Retinal pigment epithelial cell (primary cell): ENCODE measurements around the gene ANTXRL.
"Not testable (repeated sequence)": the region's sequence is repeated elsewhere in the genome, so short reads cannot be mapped to it uniquely, and the experiment has no call there.

Source experiments
- DNase-seq: peaks from one replicate; pipeline ENCODE4 v3.0.0-alpha.2; 2010; ENCODE audit warnings: low read depth
- H3K4me3 ChIP-seq: 2 replicates; pipeline ENCODE4 v1.5.1; 2011; ENCODE audit warnings: mild to moderate bottlenecking, low read length, control low read depth, moderate library complexity
- CTCF ChIP-seq: conservative IDR thresholded peaks from 2 replicates; pipeline ENCODE4 v1.5.1; 2011; ENCODE audit warnings: low read depth, low read length, control low read depth, inconsistent platforms

The ANTXRL gene

GRCh38 chr10:46328853-46329689 is 42.3 kb downstream of the ANTXRL start:
- DNase-seq = no peak
- H3K4me3 ChIP-seq = no peak overlapping the region
- no peak for TF ChIP-seq CTCF

- no peak overlapping the region for H3K4me3 ChIP-seq
- no peak for TF ChIP-seq CTCF
- no peak for DNase-seq
Observed at GRCh38 chr10:46329690-46330016, 42.9 kb downstream of the ANTXRL start.

- no peak overlapping the region for H3K4me3 ChIP-seq
- DNase-seq = no peak
- no peak for TF ChIP-seq CTCF
Observed at GRCh38 chr10:46330894-46331293, 44.1 kb downstream of the ANTXRL start.

GRCh38 chr10:46365484-46365883 is 78.7 kb downstream of the ANTXRL start:
- DNase-seq, H3K4me3 ChIP-seq: not testable (repeated sequence)

DNA sequence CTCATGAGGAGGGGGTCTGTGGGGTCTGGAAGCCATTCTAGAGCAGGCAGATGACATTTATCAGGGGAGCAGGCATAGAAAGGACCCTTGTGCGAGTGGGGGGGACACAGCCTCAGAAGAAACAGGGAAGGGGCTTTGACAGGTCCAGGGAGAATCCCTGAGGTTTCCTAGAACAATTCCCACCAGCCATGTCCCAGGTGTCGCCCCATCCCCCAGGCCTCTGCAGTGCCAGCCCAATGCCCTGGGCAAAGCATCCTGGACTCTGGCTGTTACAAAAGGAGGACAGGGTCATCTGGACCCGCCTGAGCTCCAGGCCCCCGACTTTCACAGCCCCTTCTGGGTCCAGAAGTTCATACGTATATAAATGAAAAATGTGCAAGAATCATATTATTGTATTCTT is 80.4 kb downstream of the ANTXRL start:
- H3K4me3 ChIP-seq, DNase-seq: not testable (repeated sequence)

DNA sequence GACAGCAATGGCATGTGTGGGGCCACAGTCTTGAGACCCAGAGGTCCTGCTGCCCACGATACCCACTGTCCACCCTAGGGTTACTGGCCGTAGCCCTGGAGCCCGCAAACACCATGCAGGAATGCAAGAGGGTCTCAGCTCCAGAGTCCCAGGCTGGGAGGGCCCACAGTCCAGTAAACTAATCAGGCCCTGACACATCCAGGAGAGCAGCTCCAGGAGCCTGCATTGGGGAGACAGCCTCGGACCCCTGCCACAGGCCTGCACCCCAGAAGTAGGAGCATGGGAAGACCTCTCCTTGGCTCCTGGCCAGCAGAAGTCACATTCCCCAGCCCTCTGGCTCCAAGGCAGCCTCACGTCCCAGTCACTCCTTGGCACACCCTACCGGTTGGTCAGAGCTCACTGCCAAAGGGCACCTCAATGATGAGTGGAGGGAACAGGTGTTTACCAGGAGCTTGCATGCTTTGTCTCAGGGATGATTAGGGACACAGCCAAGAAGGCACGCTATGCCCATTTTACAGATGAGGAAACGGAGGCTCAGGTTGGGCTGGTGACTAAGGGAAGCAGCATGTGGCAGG is 81.0 kb downstream of the ANTXRL start:
- DNase-seq, H3K4me3 ChIP-seq: not testable (repeated sequence)

GRCh38 chr10:46368956-46369355 is 82.2 kb downstream of the ANTXRL start:
- H3K4me3 ChIP-seq, DNase-seq: not testable (repeated sequence)

- H3K4me3 ChIP-seq, DNase-seq: not testable (repeated sequence)
Observed at GRCh38 chr10:46374410-46374809, 87.6 kb downstream of the ANTXRL start.

- not testable (repeated sequence) for DNase-seq, H3K4me3 ChIP-seq
Observed at GRCh38 chr10:46375406-46375805, 88.6 kb downstream of the ANTXRL start, which contains the start of gene ANXA8L1. ANXA8L1 (plus strand) TSS chr10:46375776; CDS start chr10:46375852, 76 bp downstream.

- H3K4me3 ChIP-seq = not testable (repeated sequence)
Observed at GRCh38 chr10:46377022-46377421, 90.2 kb downstream of the ANTXRL start.

DNA sequence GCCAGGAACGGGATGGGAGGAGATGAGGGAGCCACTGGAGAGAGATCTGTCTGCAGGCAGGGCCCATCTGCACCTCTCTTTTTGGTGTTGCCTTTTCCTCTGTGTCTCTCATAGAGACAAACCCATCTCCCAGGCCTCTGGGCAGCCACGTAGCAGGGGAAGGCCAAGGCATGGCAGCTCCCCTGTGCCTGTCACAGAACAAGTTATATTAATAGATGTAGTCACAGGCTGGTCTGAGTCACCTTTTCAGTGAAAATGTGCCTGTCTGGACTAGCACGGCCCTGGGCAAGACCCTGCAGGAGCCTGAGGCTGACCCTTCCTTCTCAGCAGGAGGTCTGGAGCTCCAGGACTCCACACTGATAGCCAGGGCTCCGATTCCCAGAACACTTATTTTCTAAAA is 90.9 kb downstream of the ANTXRL start:
- DNase-seq = not testable (repeated sequence)

More at GRCh38 chr10:46377022-46377421, 90.2 kb downstream of the ANTXRL start:
- not testable (repeated sequence) for DNase-seq

DNA sequence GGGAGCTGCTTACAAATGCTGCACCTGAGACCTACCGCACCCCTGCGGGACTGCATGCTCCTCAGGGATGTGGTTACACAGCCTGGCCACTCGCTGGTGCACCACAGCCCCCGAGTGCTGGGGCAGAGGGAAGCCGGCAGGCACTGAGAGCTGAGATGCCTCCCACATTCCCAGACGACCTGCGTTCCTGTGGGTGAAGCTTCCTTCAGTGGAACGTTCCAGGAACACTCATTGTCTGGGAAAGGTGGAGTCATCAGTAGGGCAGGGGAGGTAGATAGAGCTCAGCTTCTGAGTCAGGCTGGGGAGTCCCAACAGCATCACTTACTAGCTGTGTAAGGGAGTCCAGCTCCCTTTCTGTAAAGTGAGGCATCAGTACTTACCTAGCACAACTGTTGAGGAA is 91.3 kb downstream of the ANTXRL start:
- DNase-seq, H3K4me3 ChIP-seq: not testable (repeated sequence)

More for the DNA sequence above, 90.9 kb downstream of the ANTXRL start:
- H3K4me3 ChIP-seq = not testable (repeated sequence)

DNA sequence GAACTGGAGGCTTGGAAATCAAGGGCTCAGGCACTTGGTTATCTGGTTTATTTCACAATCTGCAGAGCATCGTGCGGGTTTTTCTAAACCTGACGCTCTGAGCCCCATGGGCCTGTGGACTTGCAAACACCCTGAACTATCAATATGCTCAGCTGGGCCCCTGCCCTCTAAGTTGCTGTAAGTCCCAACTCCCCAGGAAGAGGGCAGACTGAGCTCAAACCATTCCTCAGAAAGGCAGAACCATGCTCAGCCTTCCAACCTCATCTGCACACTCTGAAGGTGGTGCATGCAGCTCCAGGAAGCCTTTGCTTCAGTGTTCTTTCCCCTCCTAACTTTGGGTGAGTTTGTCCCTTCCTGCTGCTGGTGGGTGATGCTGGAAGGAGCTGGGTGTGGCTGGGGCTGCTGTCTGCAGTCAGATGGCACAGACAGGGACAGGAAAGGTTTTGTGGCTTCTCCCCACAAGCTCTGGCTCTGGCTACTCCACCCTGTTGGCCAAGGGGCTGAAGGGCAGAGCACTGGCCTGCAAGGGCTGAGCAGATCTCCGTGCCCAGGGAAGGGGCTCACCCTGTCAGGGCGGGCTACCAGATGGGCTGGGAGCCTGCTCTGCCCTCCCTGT is 92.5 kb downstream of the ANTXRL start:
- H3K4me3 ChIP-seq, DNase-seq: not testable (repeated sequence)
